HG03521 (cell line): ENCODE measurements around the gene STXBP3.

Experiments used
- ATAC-seq: cut with Tn5 transposase; IDR thresholded peaks from one replicate; pipeline ENCODE4 v1.9.1; 2021; ENCODE audit warnings: mild to moderate bottlenecking, moderate library complexity; ENCODE audit not compliant: unreplicated experiment

Gene STXBP3

DNA sequence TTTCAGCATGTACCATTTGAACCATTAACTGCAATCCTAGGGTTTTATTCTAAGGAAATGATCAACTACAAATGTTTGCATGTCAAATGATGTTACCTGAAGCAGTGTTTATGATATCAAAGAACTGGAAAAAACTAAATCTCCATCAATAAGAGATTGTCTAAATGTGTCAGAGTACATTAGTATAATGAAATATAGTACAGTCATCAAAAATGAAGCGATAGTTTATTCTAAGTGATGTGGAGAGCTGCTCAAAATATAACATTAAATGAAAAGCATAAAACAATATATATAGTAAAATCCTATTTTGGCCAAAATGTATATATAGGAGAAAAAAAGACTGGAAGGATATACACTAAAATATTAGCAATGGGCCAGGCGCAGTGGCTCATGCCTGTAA lies 86.5 kb downstream of the STXBP3 start:
- ATAC-seq: no peak

DNA sequence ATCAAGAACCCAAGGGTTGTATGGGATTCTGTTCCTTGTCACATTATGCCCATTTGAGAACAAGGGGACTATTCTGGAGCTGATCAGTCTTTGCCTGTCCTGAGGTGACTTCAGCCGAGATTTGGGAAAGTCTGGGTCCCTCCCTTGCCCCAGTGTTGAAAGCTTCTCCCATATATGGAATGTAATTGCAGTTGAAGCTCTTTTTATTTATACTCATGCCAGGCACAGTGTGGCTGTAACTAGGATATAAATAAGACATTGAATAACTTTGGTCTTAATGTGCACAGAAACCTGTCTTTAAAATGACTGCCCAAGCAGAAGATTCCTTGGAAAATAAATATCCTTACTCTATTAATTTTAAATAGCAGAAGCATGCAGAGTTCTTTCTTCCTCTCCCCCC lies 95.2 kb downstream of the STXBP3 start:
- no peak for ATAC-seq

DNA sequence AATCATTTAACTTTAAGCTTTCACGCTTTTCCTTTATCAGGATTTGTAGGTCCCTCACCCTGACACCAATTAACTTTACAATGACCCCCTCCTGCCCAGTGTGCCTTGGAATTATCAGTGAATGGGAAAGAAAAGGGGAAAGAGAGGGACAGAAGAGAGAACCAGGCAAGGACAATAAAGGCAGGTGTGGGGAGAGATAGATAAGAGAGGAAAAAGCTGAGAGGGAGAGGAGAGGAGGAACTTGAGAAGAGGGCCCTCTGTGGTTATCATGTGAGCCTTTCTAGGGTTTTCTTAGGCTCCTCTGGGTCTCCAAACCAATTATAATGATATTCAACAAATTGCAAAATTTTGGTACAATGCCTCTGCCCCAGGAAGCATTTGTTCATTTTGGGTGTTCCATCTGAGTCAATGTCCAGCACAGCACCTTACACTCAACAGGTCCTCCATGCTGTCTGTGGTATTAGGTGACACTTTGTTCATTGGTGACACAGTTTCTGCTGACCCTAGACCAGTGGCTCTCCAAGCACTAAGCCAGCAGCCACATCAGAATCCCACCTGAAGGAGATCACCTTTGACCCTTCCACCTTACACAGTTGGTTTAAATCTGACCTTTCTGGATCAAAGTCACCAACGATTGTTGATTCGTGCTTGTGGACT lies 96.2 kb downstream of the STXBP3 start:
- no peak for ATAC-seq

DNA sequence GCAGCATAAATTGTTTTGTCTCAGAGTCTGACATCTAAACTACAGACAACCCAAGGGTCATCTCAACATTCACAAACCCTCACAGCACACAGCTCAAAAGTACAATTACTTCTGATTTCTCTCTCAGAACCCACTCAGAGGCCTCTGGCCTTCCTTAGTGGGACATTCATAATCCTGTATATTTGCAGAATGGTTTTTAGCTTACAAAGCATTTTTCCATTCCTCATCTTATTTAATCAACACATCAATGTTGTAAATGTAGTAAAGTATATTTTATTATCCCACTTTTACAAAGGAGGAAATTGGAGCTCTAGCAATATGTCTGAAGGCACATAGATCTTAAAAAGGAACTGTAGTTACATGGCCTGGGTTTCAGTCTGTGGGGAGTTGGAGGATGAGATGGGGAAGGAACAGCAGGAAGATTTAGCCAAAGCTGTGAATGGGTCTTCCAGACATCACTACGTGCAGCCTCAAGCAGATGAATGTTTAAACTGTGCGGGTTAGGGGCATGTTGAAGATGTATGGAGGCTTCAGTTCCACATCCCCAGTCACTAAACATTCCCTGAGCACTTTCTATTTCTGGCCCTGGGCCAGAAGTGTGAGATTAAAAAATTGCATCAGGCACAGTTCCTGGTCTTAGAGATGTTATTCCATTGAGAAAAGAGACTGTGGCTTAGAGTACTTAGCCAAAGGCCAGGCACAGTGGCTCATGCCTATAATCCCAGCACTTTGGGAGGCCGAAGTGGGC lies 97.1 kb downstream of the STXBP3 start:
- ATAC-seq: no peak

DNA sequence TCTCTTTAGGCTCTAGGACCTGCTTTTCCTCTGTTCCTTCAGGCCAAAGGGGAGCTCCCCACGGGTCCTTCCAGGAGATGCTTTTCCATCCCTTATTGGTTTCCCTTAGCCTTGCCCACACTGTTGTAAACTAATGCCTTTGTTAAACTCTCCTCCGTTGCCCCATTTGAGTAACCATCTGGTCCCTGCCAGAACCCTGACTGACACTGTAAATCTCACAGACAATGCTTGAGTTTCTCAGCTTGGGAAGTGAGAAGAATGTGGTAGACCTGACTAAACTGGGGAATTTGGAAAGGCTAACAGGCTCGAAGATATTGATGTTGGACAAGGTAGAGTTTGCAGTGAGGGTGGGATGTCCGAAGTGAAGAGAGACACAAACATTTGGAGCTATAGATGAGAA lies 99.0 kb downstream of the STXBP3 start:
- ATAC-seq: no peak

DNA sequence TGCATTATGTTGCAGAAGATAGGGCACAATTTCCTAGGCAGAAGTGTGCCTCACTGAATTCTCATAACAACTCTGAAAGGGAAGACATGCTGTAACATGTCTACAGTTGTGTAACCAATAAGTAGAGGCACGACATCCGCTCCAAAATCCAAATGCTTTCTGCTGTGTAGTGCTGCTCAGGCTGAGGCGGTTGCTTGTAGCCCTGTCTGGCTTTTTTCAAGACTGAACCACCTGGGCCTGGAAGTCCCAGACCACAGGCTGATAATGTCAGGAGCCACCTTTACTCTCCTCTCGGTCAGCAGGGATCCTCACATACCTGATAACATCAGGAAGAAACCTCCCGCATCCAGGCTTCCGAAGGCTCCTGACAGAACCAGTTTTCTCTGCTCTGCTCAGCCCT lies 99.5 kb downstream of the STXBP3 start:
- no peak for ATAC-seq

DNA sequence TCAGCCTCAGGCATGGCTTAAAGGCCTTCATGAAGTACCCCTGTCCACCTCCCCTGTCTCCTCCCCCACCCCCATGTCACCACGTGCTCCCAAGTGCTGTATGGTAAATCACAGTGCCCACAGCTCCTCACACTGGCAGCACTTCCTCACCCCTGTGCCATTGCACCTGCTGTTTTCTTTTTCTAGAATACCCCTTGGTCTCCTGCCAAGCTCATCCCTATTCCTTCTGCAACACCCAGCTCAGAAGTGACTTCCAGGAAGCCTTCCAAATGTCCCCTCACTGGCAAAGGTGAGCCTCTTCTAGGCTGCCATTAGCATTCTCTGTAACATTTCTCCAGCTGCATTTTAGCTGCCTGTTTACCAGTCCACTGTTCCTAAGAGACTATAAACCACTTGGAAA lies 101.0 kb downstream of the STXBP3 start:
- ATAC-seq: no peak

DNA sequence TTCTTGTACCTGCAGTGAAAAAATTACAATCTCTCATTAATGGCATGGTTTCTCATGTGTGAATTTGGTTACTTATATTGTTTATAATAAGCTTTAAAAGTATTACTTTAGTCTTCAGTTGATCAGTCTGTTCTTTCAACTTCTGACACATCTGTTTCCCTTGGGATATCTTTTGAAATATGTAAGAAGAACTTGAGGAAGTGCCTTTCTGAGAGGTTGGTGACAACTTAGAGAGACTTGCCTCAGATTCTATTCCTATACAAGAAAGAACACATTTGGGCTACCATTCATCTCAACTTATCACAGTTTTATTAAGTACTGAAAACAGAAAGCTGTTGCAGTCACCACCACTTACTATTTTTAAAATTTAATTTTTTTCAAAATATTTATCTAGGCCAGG lies 102.3 kb downstream of the STXBP3 start:
- no peak for ATAC-seq

DNA sequence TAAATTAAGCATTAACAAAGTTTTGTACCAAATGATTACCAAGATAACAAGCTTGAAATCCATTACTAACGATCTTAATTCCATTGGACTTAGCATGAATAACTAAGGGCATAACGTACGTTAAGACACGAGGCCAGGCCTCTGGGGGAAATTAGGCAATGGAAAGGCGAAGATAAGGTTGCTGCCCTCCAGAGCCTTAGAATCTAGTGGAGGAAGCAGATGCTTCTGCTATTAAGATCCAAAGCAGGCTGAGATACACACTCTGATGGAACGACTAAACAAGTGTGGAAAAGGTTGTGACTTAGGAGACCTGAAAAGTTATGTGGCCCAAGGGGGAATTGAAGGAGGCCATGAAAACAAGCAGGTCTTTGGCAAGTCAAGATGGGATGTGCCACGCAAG lies 104.5 kb downstream of the STXBP3 start:
- no peak for ATAC-seq

DNA sequence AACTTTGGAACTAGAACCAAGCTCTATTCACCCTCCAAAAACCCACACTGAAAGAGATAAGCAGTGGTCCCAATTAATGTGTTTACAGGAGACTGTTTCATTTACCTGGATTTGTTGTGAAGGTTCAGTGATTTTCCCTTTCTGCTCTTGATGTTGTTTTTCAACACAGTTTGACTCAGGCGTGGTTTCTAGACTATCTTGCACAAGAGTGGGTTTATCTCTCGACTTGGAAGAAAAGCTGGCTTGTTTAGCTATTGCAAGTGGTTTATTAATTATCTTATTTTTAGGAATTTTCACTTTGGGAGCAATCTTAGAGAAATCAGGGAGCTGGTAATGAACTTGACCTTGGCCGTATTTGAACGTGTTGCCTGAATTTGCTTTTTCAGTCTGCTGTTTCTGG lies 105.1 kb downstream of the STXBP3 start:
- no peak for ATAC-seq

DNA sequence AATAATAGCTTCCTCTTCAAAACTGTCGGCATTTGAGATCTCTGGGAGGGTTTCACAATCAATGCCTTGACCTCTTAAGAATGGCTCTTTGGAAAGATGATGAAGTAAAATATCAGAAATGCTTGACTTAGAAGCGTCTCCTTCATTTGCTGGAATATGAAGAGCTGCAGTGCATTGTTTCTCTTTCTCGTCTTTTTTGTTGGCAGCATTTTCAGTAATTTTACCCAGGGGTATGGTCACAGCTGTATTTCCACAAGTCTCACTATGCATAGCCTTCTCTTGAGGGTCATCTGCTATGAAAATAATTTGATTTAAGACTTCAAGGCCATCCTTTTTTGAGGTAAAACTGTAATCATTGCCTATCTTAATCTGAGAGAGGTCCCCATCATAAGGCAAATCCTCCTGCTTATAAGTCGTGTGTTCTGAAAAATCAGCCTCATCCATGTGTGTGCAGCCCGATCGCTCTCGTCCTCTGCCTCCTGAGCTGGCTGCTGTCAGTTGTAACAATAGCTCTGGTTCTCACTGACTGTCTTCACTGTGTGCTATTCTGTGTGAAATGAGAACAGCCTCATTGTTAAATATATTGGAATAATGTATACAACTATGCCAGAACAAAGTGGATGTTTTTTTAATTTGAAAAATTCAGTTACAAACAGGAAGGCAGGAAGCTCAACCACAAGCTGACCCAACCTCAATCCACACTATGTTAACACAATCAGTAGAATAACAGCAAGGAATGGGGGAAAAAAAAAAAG lies 105.9 kb downstream of the STXBP3 start:
- ATAC-seq: no peak

DNA sequence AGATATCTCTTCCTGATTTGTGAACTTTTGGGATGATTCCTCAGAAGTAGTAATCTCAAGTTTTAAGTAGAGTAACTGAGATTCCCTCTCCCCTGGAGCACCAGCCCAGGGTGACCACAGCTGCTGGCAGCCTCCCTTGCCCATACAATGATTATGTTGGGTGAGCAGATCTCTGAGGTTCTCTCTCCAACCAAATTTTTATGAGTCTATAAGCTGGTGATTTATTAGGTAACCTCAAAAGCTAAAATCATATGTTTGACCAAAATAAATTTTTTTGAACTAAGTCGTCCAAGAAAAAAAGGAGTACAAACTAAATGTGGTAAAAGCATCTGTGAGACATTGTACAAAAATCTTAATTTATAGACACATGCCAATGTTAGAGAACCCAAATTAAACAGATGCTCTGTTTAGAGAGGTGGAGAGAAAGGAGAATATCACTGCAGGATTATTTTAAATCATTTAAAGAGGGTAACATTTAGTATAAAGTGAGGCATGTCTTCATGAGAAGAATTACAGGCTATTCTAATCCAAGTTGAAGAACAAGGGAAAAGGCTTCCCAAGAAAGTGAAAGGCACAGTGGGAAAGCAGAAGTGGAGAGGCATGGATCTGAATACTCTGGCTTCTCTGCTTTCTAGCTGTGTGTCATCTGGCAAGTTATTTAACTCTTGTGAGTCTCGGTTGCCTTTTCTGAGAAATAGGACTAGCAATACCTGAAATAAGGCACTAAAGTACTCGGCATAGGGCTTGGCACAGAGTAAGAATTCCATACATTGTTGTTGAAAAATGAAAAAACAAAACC lies 107.9 kb downstream of the STXBP3 start:
- ATAC-seq: no peak

DNA sequence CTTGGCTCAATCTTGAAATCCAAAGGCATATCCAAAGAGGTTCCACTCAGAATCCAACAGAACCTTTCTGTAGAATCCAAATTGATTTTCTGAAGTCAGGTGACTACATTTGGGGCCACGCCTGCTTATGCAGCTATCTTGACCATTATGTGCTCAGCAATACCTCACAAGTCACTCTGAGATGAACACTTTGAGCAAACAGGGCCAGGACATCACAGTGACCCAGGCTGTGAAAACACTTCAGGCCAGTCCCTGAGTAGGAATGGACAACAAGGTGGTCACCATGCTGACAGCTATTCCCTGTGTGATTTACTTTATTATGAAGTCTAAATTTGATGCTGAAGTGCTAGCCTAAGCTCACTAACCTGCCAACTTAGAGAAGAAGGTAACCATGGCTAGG lies 110.5 kb downstream of the STXBP3 start, which contains the start of gene AKNAD1:
TSS of gene AKNAD1 (minus strand) at position 101 of the 400 bp plus-strand sequence. CDS start 4,430 bp downstream, outside the sequence.
- ATAC-seq: no peak

DNA sequence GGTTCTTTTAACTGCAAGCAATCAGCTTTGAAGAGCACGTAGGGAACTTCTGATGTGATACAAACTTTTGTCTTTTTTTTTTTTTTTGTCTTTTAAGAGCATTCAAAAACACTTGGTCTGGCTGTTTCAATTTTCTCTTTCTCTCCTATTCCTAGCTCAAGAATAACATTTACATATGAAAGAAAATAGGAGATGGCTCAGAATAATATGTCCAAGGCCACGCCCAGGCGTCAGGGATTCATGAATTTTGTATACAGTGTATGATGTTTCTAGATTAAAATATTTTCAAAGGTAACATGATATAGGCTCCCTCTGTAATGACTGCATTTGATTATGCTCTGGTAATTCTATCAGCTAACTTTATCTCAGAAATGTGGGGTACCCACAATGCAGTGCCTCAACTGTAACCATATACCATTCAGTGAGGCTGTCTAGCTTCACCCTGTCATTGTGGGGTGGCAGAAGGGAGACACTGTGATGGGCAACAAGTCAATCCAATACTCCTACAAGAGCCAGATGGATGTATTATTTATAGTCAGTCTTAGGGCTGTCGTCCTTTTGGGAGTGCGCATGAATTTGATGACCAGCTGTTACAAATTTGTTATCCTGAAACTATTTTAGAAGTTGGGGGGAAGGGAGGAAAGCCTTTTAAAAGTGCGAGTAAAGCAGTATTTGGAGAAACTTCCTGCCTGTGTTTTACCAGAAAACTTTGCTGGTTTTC lies 111.9 kb downstream of the STXBP3 start:
- ATAC-seq: no peak
